GM23338 (cell line): ENCODE measurements around the gene ATOH7.

Experiments used
- EZH2phosphoT487 ChIP-seq: fragments of 200-600 bp; sonication (generic); IDR thresholded peaks from one replicate; pipeline ENCODE4 v1.8.1; 2018; ENCODE audit warnings: antibody characterized with exemption; ENCODE audit not compliant: unreplicated experiment
- ZNF114 ChIP-seq: fragments of 250-450 bp; sonication (Bioruptor Pico); IDR thresholded peaks from 2 replicates; pipeline ENCODE4 v1.5.0; 2020; ENCODE audit warnings: mild to moderate bottlenecking, moderate library complexity
- TF ChIP-seq, protein P1 (sequence below), 2 experiments: fragments of 200-600 bp in 1 of 2; sonication (generic) in 1 of 2; conservative IDR thresholded peaks; 2 replicates each; pipeline versions ENCODE4 v1.5.1 to v1.6.1; 2016 to 2017; ENCODE audit warnings: antibody characterized with exemption in 2 of 2, low read depth in 2 of 2, mild to moderate bottlenecking in 2 of 2, moderate library complexity in 1 of 2

DNA sequence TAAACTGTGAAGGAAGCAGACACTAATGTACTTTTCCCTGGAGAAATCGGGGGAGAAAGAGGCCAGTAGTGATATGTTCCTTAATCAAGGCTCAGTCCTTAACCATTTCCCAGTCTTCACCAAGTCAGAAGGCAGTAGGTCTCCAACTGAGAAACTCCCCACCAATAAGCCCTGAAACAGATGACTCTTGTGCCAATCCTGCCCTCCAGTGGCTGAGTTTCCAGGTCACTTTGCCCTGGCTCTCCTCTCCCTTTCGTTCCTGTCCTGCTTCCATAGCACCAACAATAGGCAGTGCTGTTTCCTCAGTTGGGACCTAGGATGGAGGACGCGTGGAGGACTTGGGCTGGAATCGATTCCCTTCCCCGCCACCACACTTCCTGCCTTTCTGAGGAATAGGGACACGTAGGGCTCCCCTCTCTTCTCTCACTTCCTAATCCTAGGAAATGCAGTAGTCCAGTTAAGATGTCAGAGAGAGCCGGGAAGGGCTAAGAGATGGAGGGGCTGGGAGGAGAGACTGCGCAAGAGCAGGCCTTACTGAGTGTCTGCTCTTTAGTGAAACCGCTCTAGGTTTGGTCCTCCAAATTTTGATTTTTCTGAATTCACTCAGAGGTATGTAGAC is 23.4 kb downstream of the ATOH7 start:
- TF ChIP-seq, protein P1, sequence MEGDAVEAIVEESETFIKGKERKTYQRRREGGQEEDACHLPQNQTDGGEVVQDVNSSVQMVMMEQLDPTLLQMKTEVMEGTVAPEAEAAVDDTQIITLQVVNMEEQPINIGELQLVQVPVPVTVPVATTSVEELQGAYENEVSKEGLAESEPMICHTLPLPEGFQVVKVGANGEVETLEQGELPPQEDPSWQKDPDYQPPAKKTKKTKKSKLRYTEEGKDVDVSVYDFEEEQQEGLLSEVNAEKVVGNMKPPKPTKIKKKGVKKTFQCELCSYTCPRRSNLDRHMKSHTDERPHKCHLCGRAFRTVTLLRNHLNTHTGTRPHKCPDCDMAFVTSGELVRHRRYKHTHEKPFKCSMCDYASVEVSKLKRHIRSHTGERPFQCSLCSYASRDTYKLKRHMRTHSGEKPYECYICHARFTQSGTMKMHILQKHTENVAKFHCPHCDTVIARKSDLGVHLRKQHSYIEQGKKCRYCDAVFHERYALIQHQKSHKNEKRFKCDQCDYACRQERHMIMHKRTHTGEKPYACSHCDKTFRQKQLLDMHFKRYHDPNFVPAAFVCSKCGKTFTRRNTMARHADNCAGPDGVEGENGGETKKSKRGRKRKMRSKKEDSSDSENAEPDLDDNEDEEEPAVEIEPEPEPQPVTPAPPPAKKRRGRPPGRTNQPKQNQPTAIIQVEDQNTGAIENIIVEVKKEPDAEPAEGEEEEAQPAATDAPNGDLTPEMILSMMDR (conservative IDR thresholded peaks at IDR 0.05; ENCODE audit: low read depth in 2 of 2), result peak; percentile 81 to 100
- TF ChIP-seq ZNF114 (CRISPR knock-in tag) (no peak), EZH2phosphoT487 (no peak)
